HS-27A (cell line): ENCODE results near the gene NR2F2.

Experiments
- DNase-seq: peaks from one replicate; pipeline ENCODE4 v3.0.0-alpha.2; 2012; ENCODE audit warnings: low read depth, missing footprints

Gene NR2F2

GRCh38 chr15:96330450-96331143, at the start of gene NR2F2:
Gene NR2F2, plus strand, starts transcription at chr15:96330700. Its CDS starts 1,406 bp downstream, at chr15:96332106.
- DNase-seq: peak; percentile 95

- no peak for DNase-seq
Measured at GRCh38 chr15:96285305-96285704, 45.2 kb upstream of the NR2F2 start.

DNA sequence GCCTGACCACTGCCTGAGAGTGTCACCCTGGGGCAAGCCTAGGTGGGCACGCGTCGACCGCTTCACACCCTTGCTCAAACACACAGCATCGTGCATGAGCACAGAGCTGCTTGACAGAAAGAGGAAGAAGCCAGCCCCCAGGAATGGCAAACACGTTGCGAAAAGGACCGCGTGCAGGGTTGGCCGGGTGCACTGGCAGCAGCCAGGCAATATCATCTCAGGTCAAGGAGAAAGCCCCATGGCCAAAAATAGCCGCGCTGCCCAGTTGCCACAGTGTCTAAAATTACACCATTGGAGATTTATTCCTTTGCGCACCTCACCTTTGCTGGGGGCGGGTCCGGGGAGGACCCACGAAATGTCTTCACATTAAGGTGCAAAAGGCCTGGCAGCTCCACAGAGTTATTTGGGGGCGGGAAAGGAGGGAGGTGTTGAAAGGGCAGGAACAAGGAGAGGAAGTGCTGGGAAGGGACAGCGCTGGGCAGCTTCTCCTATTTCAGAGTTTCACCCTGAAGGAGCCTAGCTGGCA, 44.7 kb upstream of the NR2F2 start:
- DNase-seq: no peak

- no peak for DNase-seq
Measured at GRCh38 chr15:96290679-96291078, 39.8 kb upstream of the NR2F2 start.

DNA sequence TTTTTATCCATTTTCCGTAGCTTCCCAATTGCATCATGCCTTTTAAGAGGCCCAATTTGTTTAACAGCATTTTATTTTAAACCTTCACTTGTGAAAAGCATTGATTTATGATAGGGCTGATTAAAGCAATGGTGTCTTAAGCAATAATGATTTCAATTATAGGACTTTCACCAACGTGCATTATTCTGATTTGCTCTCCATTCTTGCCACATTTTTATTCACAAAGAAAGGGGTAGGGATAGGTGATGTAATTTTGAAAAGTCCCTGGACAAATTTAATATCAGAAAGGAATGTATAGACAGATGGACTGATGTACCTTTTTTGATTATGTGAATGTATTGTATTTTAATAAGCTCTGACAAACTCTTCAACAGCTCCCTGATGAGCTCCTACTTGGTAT, 37.9 kb upstream of the NR2F2 start:
- DNase-seq: no peak

- DNase-seq: no peak
Measured at GRCh38 chr15:96293441-96293840, 37.1 kb upstream of the NR2F2 start.

- no peak for DNase-seq
Measured at GRCh38 chr15:96294766-96295165, 35.7 kb upstream of the NR2F2 start.

DNA sequence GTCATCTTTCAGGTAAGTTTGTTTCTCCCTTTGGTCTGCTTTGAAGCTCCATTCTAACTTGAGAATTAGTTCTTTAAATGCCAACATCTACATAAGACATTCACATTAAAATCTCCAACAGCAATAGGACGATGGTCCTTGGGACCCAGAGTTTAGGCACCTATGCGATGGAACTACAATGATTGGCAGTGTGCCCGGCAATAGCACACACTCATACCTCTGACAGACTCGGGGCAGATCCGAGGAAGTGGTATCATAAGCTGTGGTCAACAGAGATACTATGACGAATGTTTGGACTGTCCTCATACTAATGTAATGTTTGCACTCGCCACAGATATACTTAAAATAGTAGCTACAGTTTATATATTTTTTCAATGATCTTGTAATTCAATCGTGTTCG, 34.2 kb upstream of the NR2F2 start:
- DNase-seq: no peak

GRCh38 chr15:96297783-96298182, 32.7 kb upstream of the NR2F2 start:
- no peak for DNase-seq

GRCh38 chr15:96298217-96298616, 32.3 kb upstream of the NR2F2 start:
- no peak for DNase-seq

- DNase-seq: no peak
Measured at GRCh38 chr15:96300836-96301235, 29.7 kb upstream of the NR2F2 start.

- DNase-seq: no peak
Measured at GRCh38 chr15:96303503-96304056, 26.9 kb upstream of the NR2F2 start.

DNA sequence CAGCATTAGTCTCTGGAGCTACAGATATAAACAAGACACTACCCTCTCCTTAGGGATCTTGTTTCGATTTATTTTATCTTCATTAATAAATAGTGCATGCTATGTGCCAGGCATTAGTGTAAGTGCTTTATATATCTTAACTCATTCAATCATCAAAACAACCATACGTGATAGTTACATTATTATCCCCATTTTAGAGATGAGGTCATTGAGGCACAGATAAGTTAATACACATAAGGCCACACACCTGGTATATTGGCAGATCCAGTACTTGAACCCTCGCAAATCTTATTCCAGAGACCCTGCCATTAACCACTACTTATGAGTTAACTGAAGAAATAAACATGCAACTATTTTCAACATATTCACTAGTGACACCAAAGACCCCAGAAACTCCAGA, 25.7 kb upstream of the NR2F2 start:
- no peak for DNase-seq

- DNase-seq: no peak
Measured at GRCh38 chr15:96306321-96306720, 24.2 kb upstream of the NR2F2 start.

DNA sequence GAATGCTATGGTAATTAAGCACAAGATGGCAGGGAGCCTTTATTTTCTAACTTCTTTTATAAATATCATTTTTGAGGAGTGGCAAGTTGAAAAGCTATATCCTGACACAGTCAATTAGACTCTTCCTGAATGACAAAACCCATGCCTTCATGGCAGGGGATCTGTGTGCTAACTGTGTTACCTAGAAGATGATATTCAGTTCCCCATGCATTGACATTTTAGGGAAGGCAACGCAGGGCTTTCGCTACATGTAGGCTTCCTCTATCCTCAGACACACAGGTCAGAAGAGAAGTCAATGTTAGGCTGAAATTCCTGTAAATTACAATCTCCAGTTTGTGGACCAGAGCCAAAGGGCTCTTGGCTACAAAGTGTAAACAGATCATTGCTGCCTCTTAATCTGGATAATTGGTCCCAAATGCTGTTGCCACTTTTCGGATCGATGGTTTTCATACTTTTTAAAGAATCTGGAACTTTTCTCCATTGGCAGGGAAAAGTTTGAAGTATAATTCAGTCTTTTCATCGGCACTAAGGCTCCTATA, 22.6 kb upstream of the NR2F2 start:
- DNase-seq: no peak

DNA sequence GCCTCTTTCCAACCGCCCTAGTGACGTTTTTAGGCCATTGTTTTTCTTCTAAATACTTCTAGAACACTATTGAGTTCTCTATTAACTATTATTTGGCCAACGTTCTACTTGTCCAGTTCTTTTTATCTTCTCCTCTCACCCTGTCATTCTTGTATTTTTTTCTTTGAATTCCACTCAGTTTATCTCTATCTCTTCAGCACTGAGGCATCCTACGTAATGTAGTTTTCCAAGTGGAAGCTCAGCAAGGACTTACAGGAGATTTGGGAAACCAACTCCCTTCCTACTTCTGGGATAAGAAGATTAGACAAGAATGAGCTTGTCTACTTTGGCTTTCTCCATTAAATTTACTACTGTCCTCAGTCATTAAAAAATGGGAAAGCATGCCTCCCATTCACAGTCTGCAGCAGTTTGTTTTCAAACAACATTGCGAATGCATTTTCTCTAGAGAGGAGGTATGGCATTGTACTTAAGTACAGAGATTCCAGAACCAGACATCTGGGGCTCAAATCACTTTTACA, 21.3 kb upstream of the NR2F2 start:
- DNase-seq: no peak

- DNase-seq: no peak
Measured at GRCh38 chr15:96311256-96311955, 19.1 kb upstream of the NR2F2 start.

DNA sequence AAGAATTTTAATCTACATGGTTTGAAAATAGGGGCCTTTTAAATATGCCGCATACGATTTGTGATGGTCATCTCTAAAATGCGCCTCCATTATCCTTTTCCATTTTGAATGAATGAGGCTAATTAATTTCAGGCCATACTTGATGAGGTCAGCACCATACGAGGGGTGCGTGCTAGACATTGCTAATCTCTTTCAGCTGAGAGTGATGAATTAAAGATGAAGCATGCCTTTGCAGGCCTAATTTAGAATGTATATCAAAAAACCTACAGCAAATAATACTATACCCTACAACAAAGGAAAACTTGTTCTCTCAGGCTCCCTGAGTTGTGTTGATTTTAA, 18.6 kb upstream of the NR2F2 start:
- DNase-seq: no peak

DNA sequence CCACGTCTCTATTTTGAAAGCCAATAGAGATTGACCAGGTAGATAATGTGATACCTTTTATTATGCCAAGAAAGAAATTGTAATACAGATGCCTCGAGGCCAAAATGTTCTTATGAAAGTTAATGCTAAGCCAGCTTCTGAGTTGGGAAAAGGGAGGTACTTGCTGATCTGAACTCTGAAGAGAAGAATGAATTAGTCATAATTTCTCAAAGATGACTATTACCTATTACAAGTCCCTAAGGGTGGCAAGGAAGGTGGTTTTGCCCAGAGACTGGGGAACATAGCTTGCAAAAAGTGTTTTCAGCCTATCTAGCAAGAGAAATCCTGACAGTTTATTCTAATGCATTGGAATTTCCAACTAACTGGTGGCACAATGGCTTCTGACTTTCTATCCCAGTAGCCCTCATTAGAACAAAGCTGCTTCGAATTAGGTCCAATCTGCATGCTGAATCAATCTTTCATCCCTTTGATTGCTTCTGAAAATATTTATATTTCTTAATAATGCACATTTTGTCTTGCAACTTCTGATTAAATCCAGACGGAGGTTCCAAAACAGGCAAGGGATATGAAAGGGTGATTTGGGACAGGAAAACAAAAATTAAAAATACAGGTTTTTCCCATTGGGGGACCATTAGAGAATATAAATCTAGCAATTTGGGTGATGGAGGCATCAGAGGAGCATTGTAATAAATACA, 17.7 kb upstream of the NR2F2 start:
- DNase-seq: no peak

DNA sequence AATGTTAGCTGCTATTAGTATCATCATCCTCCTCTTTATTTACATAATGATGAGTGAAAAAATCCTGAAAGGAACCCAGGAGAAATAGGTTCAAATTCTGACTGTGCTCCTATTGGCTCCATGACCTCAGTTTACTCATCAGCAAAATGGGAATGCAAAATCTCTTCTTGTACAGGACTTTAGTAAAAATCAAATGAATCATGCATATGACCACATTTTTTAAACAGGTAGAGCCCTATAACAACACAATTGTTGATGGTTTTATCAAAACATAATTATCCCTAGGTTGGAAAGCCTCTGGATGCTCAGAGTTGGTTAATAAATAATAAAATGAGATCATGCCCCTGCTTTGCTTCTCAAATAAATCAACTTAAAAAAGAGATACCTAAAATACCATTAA, 16.0 kb upstream of the NR2F2 start:
- no peak for DNase-seq

GRCh38 chr15:96314963-96315362, 15.5 kb upstream of the NR2F2 start:
- DNase-seq: no peak

GRCh38 chr15:96316953-96317629, 13.4 kb upstream of the NR2F2 start:
- DNase-seq: no peak
